ENCODE results near the gene LCOR. TPM values are rescaled to one million over a fixed set of nuclear protein-coding genes. Genes with fewer than 3 reads are reported as not detected.

Gene LCOR
- total and polyA plus RNA-seq, 2 of the 4 experiments (the other 2 are of a cell fraction): 3.7 to 36.9 TPM

DNA sequence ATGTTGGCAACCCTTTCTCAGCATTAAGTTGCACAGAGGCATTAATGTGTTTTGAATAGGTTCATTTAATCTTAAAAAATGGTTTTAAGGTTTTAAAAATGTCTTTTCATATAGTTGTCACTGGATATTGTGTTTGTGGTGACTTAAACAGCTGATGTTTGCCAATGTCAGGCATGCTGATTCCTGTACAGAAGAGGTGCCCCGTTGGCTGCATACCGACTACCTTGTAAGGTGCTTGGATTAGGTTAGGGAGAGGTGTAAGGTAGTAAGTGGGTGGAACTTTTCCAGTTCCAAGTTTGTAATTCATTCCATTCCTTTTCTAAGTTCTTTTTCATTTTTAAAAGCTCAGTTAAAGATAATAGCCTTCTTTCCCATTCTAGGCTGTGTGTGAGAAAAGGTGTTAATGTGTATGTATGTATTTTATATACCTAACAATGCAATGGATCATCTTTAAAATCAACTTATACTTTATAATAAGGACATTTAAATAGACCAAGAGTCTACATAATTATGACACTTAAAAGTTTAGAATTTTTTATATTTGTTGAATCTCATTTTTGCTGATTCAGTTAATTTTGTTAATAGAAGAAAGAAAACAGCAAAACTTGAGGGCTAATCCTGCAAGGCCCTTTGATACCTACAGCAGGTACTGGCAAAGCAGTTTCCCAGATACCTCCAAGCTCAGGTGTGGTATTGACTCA lies 155.2 kb downstream of the LCOR start:
- Histone ChIP-seq H4K8ac (ENCODE audit: low read depth in 2 of 2, low read length in 2 of 2) (peak overlapping the region in 1 of 2 experiments; percentile 27; a peak in 1 of 4 replicates), H3K27ac (ENCODE audit: insufficient read depth, low read length) (no peak overlapping the region), H2AK5ac (ENCODE audit: low read depth, low read length) (no peak overlapping the region), H3K27me3 (ENCODE audit: control insufficient read depth, insufficient read depth, low read length) (no peaks in the 10 kb centered on the region), H3K56ac (ENCODE audit: extremely low read depth, insufficient read depth, low read length) (no peak overlapping the region), H3K4me3 (ENCODE audit: insufficient read depth, low read depth, low read length) (no peak overlapping the region), H3K9me3 (ENCODE audit: control insufficient read depth, insufficient read depth, low read length) (no peaks in the 10 kb centered on the region), H3K9me1 (ENCODE audit: insufficient read depth, low read length) (peaks cover 14% of the 10 kb centered on the region), H3K4ac (ENCODE audit: low read depth, low read length) (no peak overlapping the region), H2BK20ac (ENCODE audit: low read depth, low read length) (no peak overlapping the region), H3K9ac (ENCODE audit: low read depth, low read length) (no peak overlapping the region), H3K79me1 (ENCODE audit: low read depth in 1 of 2, low read length in 2 of 2) (peaks cover 0 to 11% of the 10 kb centered on the region in 2 experiments; a peak in 2 of 4 replicates), H2BK15ac (ENCODE audit: low read depth, low read length) (no peak overlapping the region), H4K20me1 (ENCODE audit: insufficient read depth, low read length) (0 out of 2 replicates have a peak, but pooled peaks cover 4% of the 10 kb centered on the region), H3K23ac (ENCODE audit: low read depth, low read length) (no peak overlapping the region), H4K91ac (ENCODE audit: insufficient read depth, low read depth, low read length) (no peak overlapping the region), H2AK9ac (replicated peaks; ENCODE audit: low read depth, low read length, poor library complexity) (no peak overlapping the region), H3K4me1 (ENCODE audit: control insufficient read depth, insufficient read depth, low read length) (peaks cover 11% of the 10 kb centered on the region), H3K4me2 (ENCODE audit: low read depth, low read length) (no peak overlapping the region), H4K5ac (ENCODE audit: low read depth, low read length) (no peak overlapping the region), H2AFZ (replicated peaks; ENCODE audit: low read length, poor library complexity) (no peak overlapping the region), H3K18ac (ENCODE audit: low read depth, low read length) (no peak overlapping the region), H3K36me3 (ENCODE audit: control insufficient read depth, insufficient read depth, low read length) (peaks cover under 1% of the 10 kb centered on the region; the same call in 1 of the 2 replicates), H2BK120ac (ENCODE audit: low read depth, low read length) (no peak overlapping the region), H3K14ac (replicated peaks; ENCODE audit: low read depth, low read length) (0 out of 2 replicates have a peak overlapping the region, but pooled peaks have one; percentile 39), H2BK5ac (ENCODE audit: low read depth, low read length, poor library complexity, severe bottlenecking) (no peak overlapping the region)
- in situ Hi-C loops (cut with MboI; ENCODE audit: low sequenced_read_pairs) (no loop called here), dilution Hi-C loops (cut with HindIII; ENCODE audit: low sequenced_read_pairs, unreplicated experiment) (no loop called here), intact Hi-C loops (cut with micrococcal nuclease) (no loop called here)
- DNase-seq: no peak
- TF ChIP-seq, protein P1, sequence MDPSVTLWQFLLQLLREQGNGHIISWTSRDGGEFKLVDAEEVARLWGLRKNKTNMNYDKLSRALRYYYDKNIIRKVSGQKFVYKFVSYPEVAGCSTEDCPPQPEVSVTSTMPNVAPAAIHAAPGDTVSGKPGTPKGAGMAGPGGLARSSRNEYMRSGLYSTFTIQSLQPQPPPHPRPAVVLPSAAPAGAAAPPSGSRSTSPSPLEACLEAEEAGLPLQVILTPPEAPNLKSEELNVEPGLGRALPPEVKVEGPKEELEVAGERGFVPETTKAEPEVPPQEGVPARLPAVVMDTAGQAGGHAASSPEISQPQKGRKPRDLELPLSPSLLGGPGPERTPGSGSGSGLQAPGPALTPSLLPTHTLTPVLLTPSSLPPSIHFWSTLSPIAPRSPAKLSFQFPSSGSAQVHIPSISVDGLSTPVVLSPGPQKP (IDR thresholded peaks at IDR 0.05; ENCODE audit: borderline replicate concordance, low read depth, low read length): no peak
- TF ChIP-seq MAFK (IDR thresholded peaks at IDR 0.05; ENCODE audit: low read depth, low read length): peak; percentile 96
- BruUV-seq (replicated peaks): no TSS peak
- ChIA-PET POLR2A (ENCODE audit: unreplicated experiment) (interaction anchor here (0.6 kb wide), 1 partner anchor 480 kb away, joined by 8 read pairs; no protein-coding TSS in a partner anchor), CTCF (no interaction called here)
- ATAC-seq (ENCODE audit: low read depth): no peak
- WGBS, 2 experiments (ENCODE audit: extremely low coverage in 2 of 2, insufficient read length in 1 of 2): no CpG with 5 or more reads among the region's 2 CpGs

All from IMR-90 (cell line).